GM19463 (cell line): ENCODE measurements around the gene POU4F2.
"Not testable (repeated sequence)": the region's sequence is repeated elsewhere in the genome, so short reads cannot be mapped to it uniquely, and the experiment has no call there.

ENCODE experiments used
- ATAC-seq: cut with Tn5 transposase; IDR thresholded peaks from one replicate; pipeline ENCODE4 v1.9.1; 2021; ENCODE audit warnings: mild to moderate bottlenecking, moderate library complexity; ENCODE audit not compliant: unreplicated experiment

POU4F2 gene

DNA sequence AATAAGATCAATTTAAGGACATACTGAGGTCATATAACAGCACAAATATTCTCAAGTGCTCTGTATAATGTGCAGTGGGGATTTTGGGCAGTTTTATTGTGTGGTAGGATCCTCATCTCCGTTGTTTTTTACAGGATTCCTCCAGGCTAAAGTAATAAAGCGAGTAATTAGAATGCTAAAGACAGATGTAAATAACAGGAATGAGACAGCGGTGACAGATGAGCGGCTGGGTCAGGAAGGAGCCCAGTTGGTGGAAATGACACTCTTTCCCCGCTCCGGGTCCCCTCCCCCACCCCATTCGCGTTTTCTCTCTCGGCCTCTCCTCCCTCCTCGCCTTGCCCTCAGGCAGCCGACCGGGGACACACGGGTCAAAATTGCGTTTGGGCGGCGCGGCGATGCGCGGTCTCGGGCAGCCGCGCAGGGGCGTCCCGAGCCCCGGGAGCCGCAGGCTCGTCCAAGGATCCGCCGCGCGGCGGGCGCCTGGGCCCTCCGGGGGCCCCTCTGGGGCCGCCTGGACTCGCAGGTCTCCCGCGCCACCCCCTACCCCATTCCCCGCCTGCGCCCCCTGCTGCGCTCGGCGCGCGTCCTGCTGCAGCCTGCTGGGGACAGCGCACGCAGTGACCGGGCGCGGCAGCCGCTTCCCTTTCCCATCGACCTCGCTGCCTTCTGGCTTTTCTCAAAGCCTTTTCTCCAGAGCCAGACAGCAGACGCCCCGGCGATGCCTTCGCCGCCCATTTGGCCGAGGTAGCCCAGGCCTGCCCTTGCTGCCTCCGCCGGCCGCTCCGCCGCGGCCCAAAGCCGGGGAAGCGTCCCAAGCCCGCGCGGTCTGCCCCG, 16.2 kb downstream of the POU4F2 start:
- ATAC-seq: no peak

- no peak for ATAC-seq
Observed at GRCh38 chr4:146655521-146655856, 16.8 kb downstream of the POU4F2 start.

- no peak for ATAC-seq
Observed at GRCh38 chr4:146661367-146661766, 22.7 kb downstream of the POU4F2 start.

- not testable (repeated sequence) for ATAC-seq
Observed at GRCh38 chr4:146663968-146664311, 25.2 kb downstream of the POU4F2 start.

GRCh38 chr4:146674829-146675570, 36.3 kb downstream of the POU4F2 start:
- no peak for ATAC-seq
